SK-N-SH treated with all-trans-retinoic acid at 6 μM for 48 hours (cell line): ENCODE measurements around the gene MYO18A.

Experiments
- ESRRG ChIP-seq: fragments of 250-450 bp; sonication (Bioruptor Pico); IDR thresholded peaks from 2 replicates; pipeline ENCODE4 v1.6.1; 2021; ENCODE audit warnings: mild to moderate bottlenecking
- OSR1 ChIP-seq: fragments of 250-450 bp; sonication (Bioruptor Pico); IDR thresholded peaks from 2 replicates; pipeline ENCODE4 v1.8.0; 2022; ENCODE audit warnings: moderate library complexity, mild to moderate bottlenecking, inconsistent platforms
- PATZ1 ChIP-seq: fragments of 250-450 bp; sonication (Bioruptor Pico); IDR thresholded peaks from 2 replicates; pipeline ENCODE4 v1.8.0; 2020; ENCODE audit warnings: mild to moderate bottlenecking, moderate library complexity, borderline replicate concordance
- TCF4 ChIP-seq: fragments of 250-450 bp; sonication (Bioruptor Pico); IDR thresholded peaks from 2 replicates; pipeline ENCODE4 v1.8.0; 2021; ENCODE audit warnings: mild to moderate bottlenecking, moderate library complexity, borderline replicate concordance
- ZFP3 ChIP-seq: fragments of 250-450 bp; sonication (Bioruptor Pico); IDR thresholded peaks from 2 replicates; pipeline ENCODE4 v1.5.0; 2020; ENCODE audit warnings: mild to moderate bottlenecking, moderate library complexity
- ZFP30 ChIP-seq: fragments of 450-650 bp; formaldehyde crosslinking; IDR thresholded peaks from 2 replicates; pipeline ENCODE4 v1.5.0; 2022; ENCODE audit warnings: mild to moderate bottlenecking, moderate library complexity
- TF ChIP-seq, protein P1 (sequence below): fragments of 250-450 bp; sonication (Bioruptor Pico); IDR thresholded peaks from 2 replicates; pipeline ENCODE4 v1.8.0; 2021; ENCODE audit warnings: low read depth, mild to moderate bottlenecking, moderate library complexity, borderline replicate concordance

GRCh38 chr17:29095439-29095838 lies 84.8 kb downstream of the MYO18A start:
- TF ChIP-seq, protein P1, sequence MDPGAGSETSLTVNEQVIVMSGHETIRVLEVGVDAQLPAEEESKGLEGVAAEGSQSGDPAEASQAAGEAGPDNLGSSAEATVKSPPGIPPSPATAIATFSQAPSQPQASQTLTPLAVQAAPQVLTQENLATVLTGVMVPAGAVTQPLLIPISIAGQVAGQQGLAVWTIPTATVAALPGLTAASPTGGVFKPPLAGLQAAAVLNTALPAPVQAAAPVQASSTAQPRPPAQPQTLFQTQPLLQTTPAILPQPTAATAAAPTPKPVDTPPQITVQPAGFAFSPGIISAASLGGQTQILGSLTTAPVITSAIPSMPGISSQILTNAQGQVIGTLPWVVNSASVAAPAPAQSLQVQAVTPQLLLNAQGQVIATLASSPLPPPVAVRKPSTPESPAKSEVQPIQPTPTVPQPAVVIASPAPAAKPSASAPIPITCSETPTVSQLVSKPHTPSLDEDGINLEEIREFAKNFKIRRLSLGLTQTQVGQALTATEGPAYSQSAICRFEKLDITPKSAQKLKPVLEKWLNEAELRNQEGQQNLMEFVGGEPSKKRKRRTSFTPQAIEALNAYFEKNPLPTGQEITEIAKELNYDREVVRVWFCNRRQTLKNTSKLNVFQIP (CRISPR knock-in tag): no peak
- no peak for TF ChIP-seq ESRRG
- no peak for TF ChIP-seq PATZ1 (CRISPR knock-in tag)
- TF ChIP-seq OSR1 (CRISPR knock-in tag): no peak
- TF ChIP-seq ZFP3: no peak
- no peak for TF ChIP-seq TCF4 (CRISPR knock-in tag)
- no peak for TF ChIP-seq ZFP30 (CRISPR knock-in tag)
